Mucosa of descending colon (tissue), 3 donors: ENCODE data around the gene GATAD2B. TPM values are rescaled to one million over a fixed set of nuclear protein-coding genes. Genes with fewer than 3 reads are reported as not detected.

Source experiments
- ATAC-seq: fragments of 200-7000 bp; cut with Tn5 transposase; one replicate; pipeline ENCODE4 v1.9.1; 2020; ENCODE audit warnings: mild to moderate bottlenecking, moderate library complexity
- DNase-seq, 3 donors: peaks; one replicate each; pipeline ENCODE4 v3.0.0-alpha.2; 2020
- H3K36me3 ChIP-seq: fragments of 200-600 bp; one replicate; pipeline ENCODE4 v1.8.0; 2021; ENCODE audit warnings: low read depth, mild to moderate bottlenecking
- H3K4me1 ChIP-seq: fragments of 200-600 bp; one replicate; pipeline ENCODE4 v1.8.0; 2021; ENCODE audit warnings: low read depth, mild to moderate bottlenecking
- H3K4me3 ChIP-seq: fragments of 200-600 bp; one replicate; pipeline ENCODE4 v1.8.0; 2021; ENCODE audit warnings: mild to moderate bottlenecking
- H3K9me3 ChIP-seq: fragments of 200-600 bp; one replicate; pipeline ENCODE4 v1.8.0; 2021; ENCODE audit warnings: mild to moderate bottlenecking
- CTCF ChIP-seq: fragments of 200-600 bp; IDR thresholded peaks from one replicate; pipeline ENCODE4 v1.8.0; 2022; ENCODE audit warnings: antibody characterized with exemption, mild to moderate bottlenecking
- intact Hi-C, 2 donors: fragments of 100-400 bp; cut with DNase I in 1 of 2; cut with micrococcal nuclease in 1 of 2; formaldehyde crosslinking; loops; one replicate each; pipeline versions ENCODE4 v1.11.0 to v1.11.1; 2022; cut with DNase I, micrococcal nuclease
- total RNA-seq, 3 donors: library from RNA; stranded (reverse); fragmentation: NEBNext Ultra II Directional in 2 of 3; extraction: Animal tissue kit (Norgen Biotek cat#: 25700) in 2 of 3; gene quantifications; one replicate each; pipeline versions ENCODE4 v1.2.1 to v1.2.4, GENCODE V29; 2021 to 2023
- donor health status: DM: no; HTN: no; CAD: no; lungs with moderate emphysema.
- donor health status: DM: no; HTN: no; CAD: no.
- donor health status: DM: no; HTN: yes; CAD: no.

GATAD2B gene
- total RNA-seq, 3 donors from 2014 or later, result 34.4 to 64.8 (median 36.3) TPM

GRCh38 chr1:153961421-153961820 lies 38.6 kb upstream of the GATAD2B start:
- no peaks in the 10 kb centered on the region for H3K36me3 ChIP-seq
- no peak for TF ChIP-seq CTCF
- intact Hi-C loops, result no loop called here
- H3K9me3 ChIP-seq, result no peaks in the 10 kb centered on the region
- DNase-seq (no peak), ATAC-seq (no peak)
- peaks cover 52% of the 10 kb centered on the region for H3K4me1 ChIP-seq
- no peak overlapping the region for H3K4me3 ChIP-seq

- peaks cover 50% of the 10 kb centered on the region for H3K4me1 ChIP-seq
- ATAC-seq (no peak), DNase-seq (peak in 1 of 3 donors; percentile 44)
- intact Hi-C loops, result no loop called here
- H3K9me3 ChIP-seq, result no peaks in the 10 kb centered on the region
- H3K36me3 ChIP-seq, result no peaks in the 10 kb centered on the region
- TF ChIP-seq CTCF, result no peak
- no peak overlapping the region for H3K4me3 ChIP-seq
These were observed 37.4 kb upstream of the GATAD2B start for GRCh38 chr1:153960206-153960605.

GRCh38 chr1:153959454-153959853 lies 36.7 kb upstream of the GATAD2B start:
- ATAC-seq (no peak), DNase-seq (no peak)
- H3K36me3 ChIP-seq, result no peaks in the 10 kb centered on the region
- H3K4me1 ChIP-seq, result peaks cover 44% of the 10 kb centered on the region
- intact Hi-C loops, result no loop called here
- H3K4me3 ChIP-seq, result no peak overlapping the region
- H3K9me3 ChIP-seq, result no peaks in the 10 kb centered on the region
- TF ChIP-seq CTCF, result no peak

- H3K36me3 ChIP-seq, result no peaks in the 10 kb centered on the region
- DNase-seq, result peak in 1 of 3 donors; percentile 48
- no peaks in the 10 kb centered on the region for H3K9me3 ChIP-seq
- TF ChIP-seq CTCF, result no peak
- H3K4me1 ChIP-seq, result peaks cover 38% of the 10 kb centered on the region
- ATAC-seq, result no peak
- no peak overlapping the region for H3K4me3 ChIP-seq
- intact Hi-C loops, result no loop called here
These were observed 36.1 kb upstream of the GATAD2B start for GRCh38 chr1:153958961-153959260.

- DNase-seq, result peak; percentile 98 to 100 (median 99)
- Histone ChIP-seq H3K4me1 (peaks cover 38% of the 10 kb centered on the region), H3K4me3 (peak within 1 kb of the TSS; percentile 82), H3K36me3 (no peaks in the 10 kb centered on the region), H3K9me3 (no peaks in the 10 kb centered on the region)
- peak; percentile 89 for ATAC-seq
- intact Hi-C loops, result no loop called here
- no peak for TF ChIP-seq CTCF
These were observed 35.6 kb upstream of the GATAD2B start, which contains the start of gene CRTC2 for GRCh38 chr1:153958111-153958960. TSS of gene CRTC2 (minus strand) at chr1:153958612. CDS start at chr1:153958497, 115 bp downstream.
